ENCODE results near the gene SPIB.

DNA sequence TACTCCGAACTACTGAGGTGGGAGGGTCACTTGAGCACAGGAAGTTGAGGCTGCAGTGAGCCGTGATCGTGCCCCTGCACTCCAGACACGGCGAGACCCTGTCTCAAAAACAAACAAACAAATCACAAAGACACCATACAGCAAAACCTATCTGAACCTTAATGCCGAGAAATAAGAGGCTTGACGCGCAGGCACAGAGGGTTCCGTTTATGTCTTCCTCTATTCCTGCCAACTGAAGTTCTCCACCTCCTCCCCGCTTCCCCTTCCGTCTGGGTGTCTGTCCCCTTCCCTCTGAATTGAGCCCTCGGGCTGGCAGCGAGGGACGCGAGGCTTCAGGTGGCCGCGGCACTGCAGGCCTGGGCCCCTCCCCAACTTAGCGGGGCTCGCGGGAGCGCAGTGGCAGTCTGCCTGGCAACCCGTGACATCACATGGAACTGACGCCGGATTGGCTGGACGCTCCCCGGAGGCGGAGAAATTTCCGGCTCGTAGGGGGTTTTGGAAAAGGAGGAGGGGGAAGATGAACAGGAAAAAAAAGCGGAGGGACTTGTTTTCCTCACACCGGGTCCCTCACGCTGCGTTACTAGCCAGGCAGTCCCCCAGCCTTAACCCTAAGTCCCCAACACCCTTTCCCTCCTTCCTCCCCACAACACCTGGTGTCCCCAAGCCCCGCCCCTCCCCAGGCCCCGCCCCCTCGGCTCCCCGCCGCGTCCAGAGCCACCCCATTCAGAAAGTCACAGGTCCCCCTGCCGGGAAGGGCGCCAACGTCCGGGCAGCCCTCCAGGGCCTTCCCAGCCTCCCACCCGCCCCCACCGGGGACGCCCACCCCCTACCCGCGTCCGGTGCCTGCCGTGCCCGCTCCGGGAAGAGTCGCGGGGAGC, 12.8 kb downstream of the SPIB start:
- TF ChIP-seq ESRRG (CRISPR knock-in tag; IDR thresholded peaks at IDR 0.05): no peak
- TF ChIP-seq ARNTL (CRISPR knock-in tag; IDR thresholded peaks at IDR 0.05; ENCODE audit: borderline replicate concordance, low read depth): no peak
- no peak for TF ChIP-seq ZNF8 (CRISPR knock-in tag; IDR thresholded peaks at IDR 0.05)
- TF ChIP-seq RARB (CRISPR knock-in tag; IDR thresholded peaks at IDR 0.05): no peak
- TF ChIP-seq ZC3H10 (CRISPR knock-in tag; IDR thresholded peaks at IDR 0.05): no peak
- TF ChIP-seq, protein P1, sequence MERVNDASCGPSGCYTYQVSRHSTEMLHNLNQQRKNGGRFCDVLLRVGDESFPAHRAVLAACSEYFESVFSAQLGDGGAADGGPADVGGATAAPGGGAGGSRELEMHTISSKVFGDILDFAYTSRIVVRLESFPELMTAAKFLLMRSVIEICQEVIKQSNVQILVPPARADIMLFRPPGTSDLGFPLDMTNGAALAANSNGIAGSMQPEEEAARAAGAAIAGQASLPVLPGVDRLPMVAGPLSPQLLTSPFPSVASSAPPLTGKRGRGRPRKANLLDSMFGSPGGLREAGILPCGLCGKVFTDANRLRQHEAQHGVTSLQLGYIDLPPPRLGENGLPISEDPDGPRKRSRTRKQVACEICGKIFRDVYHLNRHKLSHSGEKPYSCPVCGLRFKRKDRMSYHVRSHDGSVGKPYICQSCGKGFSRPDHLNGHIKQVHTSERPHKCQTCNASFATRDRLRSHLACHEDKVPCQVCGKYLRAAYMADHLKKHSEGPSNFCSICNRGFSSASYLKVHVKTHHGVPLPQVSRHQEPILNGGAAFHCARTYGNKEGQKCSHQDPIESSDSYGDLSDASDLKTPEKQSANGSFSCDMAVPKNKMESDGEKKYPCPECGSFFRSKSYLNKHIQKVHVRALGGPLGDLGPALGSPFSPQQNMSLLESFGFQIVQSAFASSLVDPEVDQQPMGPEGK (CRISPR knock-in tag; IDR thresholded peaks at IDR 0.05; ENCODE audit: borderline replicate concordance): no peak
- no peak for TF ChIP-seq OSR1 (CRISPR knock-in tag; IDR thresholded peaks at IDR 0.05)
- no peak for TF ChIP-seq TOX (CRISPR knock-in tag; IDR thresholded peaks at IDR 0.05; ENCODE audit: borderline replicate concordance)
- TF ChIP-seq BACH2 (CRISPR knock-in tag; IDR thresholded peaks at IDR 0.05; ENCODE audit: borderline replicate concordance): no peak
- TF ChIP-seq ZFP30 (CRISPR knock-in tag; IDR thresholded peaks at IDR 0.05): no peak
- TF ChIP-seq PPARA (CRISPR knock-in tag; IDR thresholded peaks at IDR 0.05; ENCODE audit: borderline replicate concordance): no peak
- no peak for TF ChIP-seq SNAI2 (CRISPR knock-in tag; IDR thresholded peaks at IDR 0.05)
- TF ChIP-seq, protein P2, sequence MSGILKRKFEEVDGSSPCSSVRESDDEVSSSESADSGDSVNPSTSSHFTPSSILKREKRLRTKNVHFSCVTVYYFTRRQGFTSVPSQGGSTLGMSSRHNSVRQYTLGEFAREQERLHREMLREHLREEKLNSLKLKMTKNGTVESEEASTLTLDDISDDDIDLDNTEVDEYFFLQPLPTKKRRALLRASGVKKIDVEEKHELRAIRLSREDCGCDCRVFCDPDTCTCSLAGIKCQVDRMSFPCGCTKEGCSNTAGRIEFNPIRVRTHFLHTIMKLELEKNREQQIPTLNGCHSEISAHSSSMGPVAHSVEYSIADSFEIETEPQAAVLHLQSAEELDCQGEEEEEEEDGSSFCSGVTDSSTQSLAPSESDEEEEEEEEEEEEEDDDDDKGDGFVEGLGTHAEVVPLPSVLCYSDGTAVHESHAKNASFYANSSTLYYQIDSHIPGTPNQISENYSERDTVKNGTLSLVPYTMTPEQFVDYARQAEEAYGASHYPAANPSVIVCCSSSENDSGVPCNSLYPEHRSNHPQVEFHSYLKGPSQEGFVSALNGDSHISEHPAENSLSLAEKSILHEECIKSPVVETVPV (CRISPR knock-in tag; IDR thresholded peaks at IDR 0.05): no peak
- no peak for TF ChIP-seq CSDC2 (CRISPR knock-in tag; IDR thresholded peaks at IDR 0.05)
